ENCODE data around the gene PTPN9. TPM values are rescaled to one million over a fixed set of nuclear protein-coding genes. Genes with fewer than 3 reads are reported as not detected.

PTPN9 gene
- total and polyA plus RNA-seq, 7 experiments from 2014 or later = 11.2 to 35.6 (median 15.7) TPM

DNA sequence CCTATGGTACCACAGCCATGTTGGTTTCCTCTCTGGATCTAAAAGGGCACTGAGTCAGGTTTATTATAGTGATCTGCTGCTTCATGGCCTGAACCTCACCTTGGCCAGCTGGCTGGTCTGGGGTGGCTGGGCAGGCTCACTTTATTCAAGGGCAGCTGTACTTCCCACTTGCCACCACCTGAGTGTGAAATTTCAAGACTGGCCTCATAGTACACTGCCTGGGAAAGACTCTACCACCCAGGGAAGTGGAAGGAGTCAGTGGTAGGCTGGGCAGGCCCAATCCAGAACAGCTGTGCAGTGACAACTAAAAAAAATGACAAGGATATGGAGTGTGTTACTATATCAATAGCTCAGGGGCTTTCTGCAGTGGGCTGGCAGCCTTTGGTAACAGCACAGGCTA, 37.7 kb upstream of the PTPN9 start:
- ATAC-seq (no peak), DNase-seq (no peak)
- ChIA-PET POLR2A (no interaction called here), CTCF (no interaction called here)
- H3K36me3 ChIP-seq (ENCODE audit: control insufficient read depth in 2 of 3, insufficient read depth in 3 of 3, low read length in 3 of 3) = peaks cover 7 to 77% (median 9%) of the 10 kb centered on the region in 3 experiments
- Mint-ChIP-seq H3K4me3 (no peak overlapping the region), H3K9me3 (peaks cover 0 to 1% (median 0%) of the 10 kb centered on the region in 11 donors), H3K27ac (peak overlapping the region in 3 of 9 donors; percentile 26 to 90 (median 56)), H3K36me3 (peaks cover 13 to 52% (median 35%) of the 10 kb centered on the region in 5 donors), H3K4me1 (peaks cover 20 to 30% (median 22%) of the 10 kb centered on the region in 7 donors), H3K27me3 (no peaks in the 10 kb centered on the region)
- intact Hi-C loops (cut with micrococcal nuclease) = no loop called here
- H3K27me3 ChIP-seq (ENCODE audit: control insufficient read depth in 2 of 2, insufficient read depth in 2 of 2, low read length in 2 of 2) = no peaks in the 10 kb centered on the region
- H3K9me3 ChIP-seq (ENCODE audit: control insufficient read depth in 2 of 3, low read length in 3 of 3) = no peaks in the 10 kb centered on the region
- H3K27ac ChIP-seq (ENCODE audit: low read depth, low read length) = no peak overlapping the region
- no peak overlapping the region for H3K4me3 ChIP-seq (ENCODE audit: low read length)
- H3K4me1 ChIP-seq (ENCODE audit: control insufficient read depth in 2 of 2, insufficient read depth in 2 of 2, low read length in 2 of 2) = peaks cover 9 to 15% of the 10 kb centered on the region in 2 donors

DNA sequence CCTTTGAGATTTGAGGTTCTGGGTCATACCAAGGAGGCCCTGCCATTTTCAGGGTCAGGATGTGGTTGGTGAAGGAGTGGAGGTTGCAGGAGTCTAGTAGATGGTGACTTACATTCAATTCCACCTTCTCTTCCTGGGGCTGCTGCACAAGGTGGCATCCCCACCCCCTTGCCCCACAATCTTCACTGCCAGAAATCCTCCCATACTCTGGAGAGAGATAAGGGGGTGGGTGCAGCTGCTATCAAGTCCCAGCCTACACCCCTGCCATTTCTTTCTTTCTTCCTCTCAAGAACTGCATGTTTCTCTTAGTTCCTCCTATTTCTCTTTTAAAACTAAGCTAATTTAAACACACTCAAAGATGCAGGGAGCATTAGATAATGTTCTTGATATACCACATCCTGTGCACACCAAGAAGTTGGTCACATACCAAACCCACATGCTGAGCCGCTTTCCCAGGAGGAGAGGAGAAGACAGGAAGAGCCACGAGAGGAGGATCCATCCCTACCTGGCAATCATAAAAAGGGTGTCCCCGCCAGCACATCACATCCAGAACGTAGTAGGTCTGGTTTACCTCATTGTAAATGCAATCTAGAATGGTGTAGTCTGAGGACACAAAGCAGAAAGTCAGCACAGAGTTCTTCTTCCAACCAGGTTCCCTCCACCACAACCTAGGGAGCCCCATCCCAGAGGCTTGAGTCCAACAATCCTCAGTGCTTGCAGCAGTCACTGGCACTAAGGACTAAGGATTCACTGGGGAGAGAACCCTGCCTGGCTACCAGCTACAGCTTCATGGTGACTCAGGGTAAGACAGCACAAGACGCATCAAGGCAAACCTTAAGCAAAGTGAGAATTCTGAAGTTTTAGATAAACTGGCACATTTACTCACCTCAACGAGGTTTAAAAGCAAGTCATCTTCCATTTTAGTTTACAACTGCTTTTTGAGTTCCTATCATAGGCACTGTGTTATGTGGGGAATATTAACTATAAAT, 27.9 kb upstream of the PTPN9 start:
- no peaks in the 10 kb centered on the region for H3K27me3 ChIP-seq (ENCODE audit: control insufficient read depth in 2 of 2, insufficient read depth in 2 of 2, low read length in 2 of 2)
- peaks cover 5 to 37% (median 6%) of the 10 kb centered on the region in 3 experiments for H3K36me3 ChIP-seq (ENCODE audit: control insufficient read depth in 2 of 3, insufficient read depth in 3 of 3, low read length in 3 of 3)
- H3K9me3 ChIP-seq (ENCODE audit: control insufficient read depth in 2 of 3, low read length in 3 of 3) = no peaks in the 10 kb centered on the region
- ATAC-seq (peak; percentile 76), DNase-seq (peak in 7 of 9 donors; percentile 18 to 55 (median 50))
- Mint-ChIP-seq H3K4me3 (peak overlapping the region; percentile 65 to 82 (median 73)), H3K36me3 (peaks cover 6 to 48% (median 35%) of the 10 kb centered on the region in 5 donors), H3K27ac (peak overlapping the region; percentile 48 to 92 (median 84)), H3K27me3 (no peaks in the 10 kb centered on the region), H3K4me1 (peaks cover 40 to 52% (median 43%) of the 10 kb centered on the region in 7 donors), H3K9me3 (no peaks in the 10 kb centered on the region)
- peak overlapping the region; percentile 17 for H3K4me3 ChIP-seq (ENCODE audit: low read length)
- intact Hi-C loops (cut with micrococcal nuclease) = loop anchor here (1.0 to 2.0 kb wide), 5 partner anchors 14 to 34 kb away; partner anchors contain the start of genes IMP3 (in 2 of the 2), PTPN9 (in 1 of the 2) and SNUPN (in 1 of the 2)
- H3K27ac ChIP-seq (ENCODE audit: low read depth, low read length) = peak overlapping the region; percentile 59
- CTCF ChIA-PET = interaction anchor here (0.6 to 1.7 kb wide), 5 partner anchors 9 to 98 kb away, joined by 3 to 6 read pairs (median 3); partner anchors contain the start of gene SNUPN
- POLR2A ChIA-PET = interaction anchor here (0.9 to 5.5 kb wide), 11 partner anchors 9 to 238 kb away, joined by 3 to 46 read pairs (median 9); partner anchors contain the start of genes IMP3, MAN2C1, PTPN9 and SIN3A
- H3K4me1 ChIP-seq (ENCODE audit: control insufficient read depth in 2 of 2, insufficient read depth in 2 of 2, low read length in 2 of 2) = peaks cover 41 to 42% of the 10 kb centered on the region in 2 donors

DNA sequence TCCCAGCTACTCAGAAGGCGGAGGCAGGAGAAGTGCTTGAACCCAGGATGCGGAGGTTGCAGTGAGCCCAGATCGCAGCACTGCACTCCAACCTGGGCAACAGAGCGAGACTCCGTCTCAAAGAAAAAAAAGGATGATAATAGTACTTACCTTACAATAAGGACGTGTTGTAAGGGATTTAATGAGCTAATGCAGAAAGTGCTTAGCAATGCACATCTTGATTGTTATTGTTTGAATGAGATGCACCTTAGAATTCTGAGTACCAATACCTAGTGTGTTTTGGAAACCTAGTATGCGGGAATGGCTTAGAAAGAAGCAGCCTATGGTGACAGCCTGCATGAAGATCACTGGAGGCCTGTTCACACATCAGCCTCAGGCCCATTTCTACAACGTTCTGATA, 26.9 kb upstream of the PTPN9 start:
- Mint-ChIP-seq H3K4me3 (peak overlapping the region; percentile 49 to 82 (median 73)), H3K27me3 (no peaks in the 10 kb centered on the region), H3K9me3 (no peaks in the 10 kb centered on the region), H3K27ac (peak overlapping the region; percentile 48 to 92 (median 84)), H3K36me3 (peaks cover 5 to 50% (median 37%) of the 10 kb centered on the region in 5 donors), H3K4me1 (peaks cover 38 to 56% (median 45%) of the 10 kb centered on the region in 7 donors)
- no peak for DNase-seq
- ATAC-seq = no peak
- H3K27ac ChIP-seq (ENCODE audit: low read depth, low read length) = peak overlapping the region; percentile 59
- peak overlapping the region; percentile 17 for H3K4me3 ChIP-seq (ENCODE audit: low read length)
- intact Hi-C loops (cut with micrococcal nuclease) = loop anchor here in 1 of 2 donors (2.0 kb wide), 2 partner anchors 15 to 35 kb away; partner anchors contain the start of gene IMP3
- CTCF ChIA-PET = interaction anchor here (1.1 to 1.3 kb wide), 2 partner anchors 10 to 20 kb away, joined by 3 read pairs; partner anchors contain the start of gene SNUPN
- POLR2A ChIA-PET = interaction anchor here (0.9 to 5.5 kb wide), 9 partner anchors 8 to 237 kb away, joined by 3 to 46 read pairs (median 9); partner anchors contain the start of genes IMP3, MAN2C1, PTPN9 and SIN3A
- H3K36me3 ChIP-seq (ENCODE audit: control insufficient read depth in 2 of 3, insufficient read depth in 3 of 3, low read length in 3 of 3) = peaks cover 5 to 36% (median 6%) of the 10 kb centered on the region in 3 experiments
- H3K27me3 ChIP-seq (ENCODE audit: control insufficient read depth in 2 of 2, insufficient read depth in 2 of 2, low read length in 2 of 2) = no peaks in the 10 kb centered on the region
- no peaks in the 10 kb centered on the region for H3K9me3 ChIP-seq (ENCODE audit: control insufficient read depth in 2 of 3, low read length in 3 of 3)
- H3K4me1 ChIP-seq (ENCODE audit: control insufficient read depth in 2 of 2, insufficient read depth in 2 of 2, low read length in 2 of 2) = peaks cover 41 to 42% of the 10 kb centered on the region in 2 donors

DNA sequence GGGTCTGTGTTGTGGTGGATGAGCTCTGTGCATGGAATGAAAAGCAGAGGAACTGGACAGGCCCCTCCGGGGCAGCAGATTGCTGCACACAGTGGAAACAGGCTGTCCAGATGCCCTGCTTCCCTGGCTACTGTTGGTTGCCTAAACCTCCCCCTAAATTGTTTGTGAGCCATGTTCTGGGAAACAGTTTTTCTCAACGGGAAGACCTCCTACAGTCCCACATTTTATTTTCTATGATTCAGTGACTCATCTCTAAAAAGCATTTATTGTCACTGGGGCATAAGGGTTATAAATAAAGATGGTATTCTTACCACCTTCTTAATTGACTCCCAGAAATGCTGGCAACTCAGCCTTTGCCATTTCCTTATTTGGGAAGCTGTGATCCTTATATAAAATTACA, 20.3 kb upstream of the PTPN9 start:
- H3K27ac ChIP-seq (ENCODE audit: low read depth, low read length) = no peak overlapping the region
- peaks cover 0 to 69% (median 0%) of the 10 kb centered on the region in 3 experiments for H3K36me3 ChIP-seq (ENCODE audit: control insufficient read depth in 2 of 3, insufficient read depth in 3 of 3, low read length in 3 of 3)
- H3K4me3 ChIP-seq (ENCODE audit: low read length) = no peak overlapping the region
- H3K9me3 Mint-ChIP-seq = no peaks in the 10 kb centered on the region
- no peaks in the 10 kb centered on the region for H3K27me3 Mint-ChIP-seq
- CTCF ChIA-PET = interaction anchor here (3.9 kb wide), 1 partner anchor 42 kb away, joined by 26 read pairs; the partner anchor contains the start of gene IMP3
- DNase-seq (no peak), ATAC-seq (no peak)
- intact Hi-C loops (cut with micrococcal nuclease) = no loop called here
- H3K9me3 ChIP-seq (ENCODE audit: control insufficient read depth in 2 of 3, low read length in 3 of 3) = no peaks in the 10 kb centered on the region
- POLR2A ChIA-PET = interaction anchor here (1.2 to 2.4 kb wide), 2 partner anchors 8 to 27 kb away, joined by 4 to 6 read pairs; no protein-coding TSS in a partner anchor
- H3K27me3 ChIP-seq (ENCODE audit: control insufficient read depth in 2 of 2, insufficient read depth in 2 of 2, low read length in 2 of 2) = no peaks in the 10 kb centered on the region
- peak overlapping the region in 1 of 9 donors; percentile 92 for H3K27ac Mint-ChIP-seq
- peaks cover 6 to 55% (median 39%) of the 10 kb centered on the region in 5 donors for H3K36me3 Mint-ChIP-seq
- peaks cover 16 to 40% (median 25%) of the 10 kb centered on the region in 7 donors for H3K4me1 Mint-ChIP-seq
- no peak overlapping the region for H3K4me3 Mint-ChIP-seq
- peaks cover 11 to 13% of the 10 kb centered on the region in 2 donors for H3K4me1 ChIP-seq (ENCODE audit: control insufficient read depth in 2 of 2, insufficient read depth in 2 of 2, low read length in 2 of 2)

DNA sequence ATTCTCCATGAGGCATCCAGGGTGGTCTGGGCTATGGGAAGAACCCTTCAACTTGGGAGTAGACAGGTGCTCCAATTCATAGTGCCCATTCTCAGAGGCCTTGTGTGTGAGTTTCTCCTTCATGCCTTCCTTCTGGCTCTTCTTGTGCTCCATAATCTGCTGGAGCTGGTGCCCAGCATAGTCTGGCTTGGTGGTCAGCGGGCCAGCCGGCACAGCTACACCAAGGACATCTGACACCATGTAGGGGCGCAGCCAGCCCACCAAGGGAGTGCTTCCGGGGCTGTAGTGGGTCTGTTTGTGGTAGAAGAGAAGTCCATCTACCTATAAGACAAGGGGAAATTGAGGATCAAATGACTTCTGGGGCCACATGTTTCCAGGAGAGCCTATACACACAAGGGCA, 19.2 kb upstream of the PTPN9 start:
- Mint-ChIP-seq H3K4me1 (peaks cover 16 to 40% (median 25%) of the 10 kb centered on the region in 7 donors), H3K36me3 (peaks cover 6 to 57% (median 34%) of the 10 kb centered on the region in 5 donors), H3K27me3 (no peaks in the 10 kb centered on the region), H3K4me3 (peak overlapping the region in 1 of 10 donors; percentile 86), H3K9me3 (no peaks in the 10 kb centered on the region), H3K27ac (peak overlapping the region in 2 of 9 donors; percentile 62 to 92)
- no peak overlapping the region for H3K4me3 ChIP-seq (ENCODE audit: low read length)
- ChIA-PET POLR2A (interaction anchor here (1.0 to 2.4 kb wide), 3 partner anchors 9 to 43 kb away, joined by 3 to 6 read pairs (median 3); no protein-coding TSS in a partner anchor), CTCF (interaction anchor here (1.0 to 3.9 kb wide), 3 partner anchors 9 to 49 kb away, joined by 3 to 26 read pairs (median 6); partner anchors contain the start of gene IMP3)
- no peaks in the 10 kb centered on the region for H3K27me3 ChIP-seq (ENCODE audit: control insufficient read depth in 2 of 2, insufficient read depth in 2 of 2, low read length in 2 of 2)
- intact Hi-C loops (cut with micrococcal nuclease) = no loop called here
- ATAC-seq = no peak
- H3K36me3 ChIP-seq (ENCODE audit: control insufficient read depth in 2 of 3, insufficient read depth in 3 of 3, low read length in 3 of 3) = peaks cover 0 to 72% (median 0%) of the 10 kb centered on the region in 3 experiments
- H3K9me3 ChIP-seq (ENCODE audit: control insufficient read depth in 2 of 3, low read length in 3 of 3) = no peaks in the 10 kb centered on the region
- DNase-seq = no peak
- peaks cover 11 to 13% of the 10 kb centered on the region in 2 donors for H3K4me1 ChIP-seq (ENCODE audit: control insufficient read depth in 2 of 2, insufficient read depth in 2 of 2, low read length in 2 of 2)
- no peak overlapping the region for H3K27ac ChIP-seq (ENCODE audit: low read depth, low read length)

All from naive thymus-derived CD4-positive, alpha-beta T cell (primary cell).